Muscle of back (tissue), 11 donors: Measurements from ENCODE around the gene ADAMTS14. TPM values are rescaled to one million over a fixed set of nuclear protein-coding genes. Genes with fewer than 3 reads are reported as not detected.
"Not testable (repeated sequence)": the region's sequence is repeated elsewhere in the genome, so short reads cannot be mapped to it uniquely, and the experiment has no call there.

Source experiments
- DNase-seq, 3 donors: peaks; one replicate each; pipeline versions ENCODE4 v3.0.0 to v3.0.0-alpha.2; 2013
- polyA plus RNA-seq, 10 donors: library from polyadenylated mRNA; unstranded; fragments of 120-200 nt; gene quantifications; one replicate each; pipeline ENCODE4 v1.2.1, GENCODE V29; 2013; ENCODE audit not compliant: insufficient read length in 10 of 10

ADAMTS14 gene
- polyA plus RNA-seq, 10 donors = 12.1 to 29.1 (median 16.7) TPM

DNA sequence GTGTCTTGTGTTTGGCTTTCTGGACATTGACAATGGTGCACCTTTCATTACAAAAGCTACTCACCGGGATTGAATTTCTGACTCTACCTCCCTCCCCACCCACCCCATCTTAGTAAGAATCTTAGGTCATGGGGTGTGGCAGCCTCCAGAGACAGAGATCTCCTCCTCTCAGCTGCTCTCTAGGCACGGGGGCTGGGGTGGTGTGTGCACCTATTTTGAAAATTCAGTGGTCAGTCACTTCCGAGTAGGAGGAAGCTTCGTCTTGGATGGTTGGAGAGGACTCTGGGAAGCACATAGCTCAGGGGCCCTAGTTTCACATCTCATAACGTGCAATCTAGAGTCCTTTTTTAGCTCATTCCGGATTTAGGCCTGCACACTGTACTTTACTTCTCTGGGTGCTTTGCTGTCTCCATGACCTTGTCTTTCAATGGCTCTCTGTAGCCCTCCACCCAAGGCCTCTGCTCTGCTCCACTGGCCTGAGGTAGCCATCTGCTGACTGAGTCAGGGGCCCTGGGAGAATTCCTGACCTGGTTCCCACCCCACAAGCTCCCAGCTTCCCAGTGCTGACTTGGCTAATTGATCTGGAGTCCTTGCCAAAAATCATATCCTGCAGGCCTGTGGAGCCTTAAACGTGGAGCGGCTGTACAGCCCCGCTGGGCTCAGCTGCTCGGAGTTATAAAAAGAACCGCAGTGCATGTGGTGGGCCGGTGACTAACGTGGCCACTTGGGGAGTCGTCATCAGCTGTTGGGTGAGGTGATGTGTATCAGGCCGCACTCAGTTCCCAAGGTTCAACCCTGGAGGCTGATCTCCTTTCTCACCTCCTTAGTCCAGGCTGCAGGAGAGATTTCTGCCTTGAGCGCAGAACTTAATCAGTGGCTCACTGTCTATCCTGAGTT lies 19.3 kb upstream of the ADAMTS14 start:
- peak; percentile 91 to 98 (median 96) for DNase-seq

DNA sequence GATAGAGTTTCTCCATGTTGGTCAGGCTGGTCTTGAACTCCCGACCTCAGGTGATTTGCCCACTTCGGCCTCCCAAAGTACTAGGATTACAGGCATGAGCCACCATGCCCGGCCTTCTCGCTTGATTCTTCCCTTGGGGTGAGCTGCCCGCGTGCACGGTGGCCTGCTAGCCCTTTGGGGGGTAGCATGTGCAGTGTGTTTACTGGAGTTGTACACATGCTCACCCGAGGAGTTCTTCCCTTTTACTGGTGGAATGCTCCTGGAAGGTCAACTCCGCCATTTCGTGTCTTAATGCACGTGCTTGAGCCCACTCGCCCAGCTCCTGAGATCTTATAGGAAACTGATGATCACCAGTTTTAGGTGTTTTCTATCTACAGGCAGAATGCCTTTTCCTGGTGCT lies 17.0 kb upstream of the ADAMTS14 start:
- DNase-seq = no peak

DNA sequence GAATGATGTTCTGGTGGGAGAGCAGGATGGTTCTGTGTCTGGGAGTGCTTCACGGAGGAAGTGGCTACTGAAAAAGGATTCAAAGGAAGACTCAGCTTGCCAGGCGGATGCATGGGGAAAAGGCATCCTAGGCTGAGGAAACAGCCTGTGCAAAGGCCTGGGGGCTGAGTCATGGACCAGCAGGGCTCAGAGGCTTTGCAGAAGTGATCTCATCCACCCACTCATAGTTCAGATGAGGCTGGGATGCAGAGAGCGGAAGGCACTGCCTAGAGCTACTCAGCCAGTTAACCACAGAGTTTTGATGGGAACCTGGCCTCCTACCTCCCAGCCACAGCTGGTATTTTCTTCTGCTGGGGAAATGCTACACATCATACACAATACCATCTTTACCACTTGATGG lies 15.8 kb upstream of the ADAMTS14 start:
- DNase-seq = peak in 1 of 3 donors; percentile 93

DNA sequence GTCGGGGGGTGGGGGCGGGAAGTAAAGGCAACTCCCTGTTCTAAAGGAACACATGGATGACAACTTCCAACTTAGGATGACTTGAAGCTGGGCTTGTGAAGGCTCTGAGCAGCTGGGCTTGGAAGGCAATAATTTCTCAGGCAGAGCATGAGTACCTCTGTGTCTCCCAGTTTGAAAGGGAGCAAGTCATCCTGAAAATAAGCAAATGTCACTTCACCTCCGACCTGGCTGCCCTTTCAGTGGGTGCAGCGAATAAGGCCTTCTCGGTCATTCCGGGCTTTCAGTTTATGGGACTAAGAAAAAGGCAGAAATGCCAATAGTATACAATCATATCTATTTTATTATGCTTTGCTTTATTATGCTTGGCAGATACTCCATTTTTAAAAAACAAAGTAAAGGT lies 15.3 kb upstream of the ADAMTS14 start:
- DNase-seq = no peak

DNA sequence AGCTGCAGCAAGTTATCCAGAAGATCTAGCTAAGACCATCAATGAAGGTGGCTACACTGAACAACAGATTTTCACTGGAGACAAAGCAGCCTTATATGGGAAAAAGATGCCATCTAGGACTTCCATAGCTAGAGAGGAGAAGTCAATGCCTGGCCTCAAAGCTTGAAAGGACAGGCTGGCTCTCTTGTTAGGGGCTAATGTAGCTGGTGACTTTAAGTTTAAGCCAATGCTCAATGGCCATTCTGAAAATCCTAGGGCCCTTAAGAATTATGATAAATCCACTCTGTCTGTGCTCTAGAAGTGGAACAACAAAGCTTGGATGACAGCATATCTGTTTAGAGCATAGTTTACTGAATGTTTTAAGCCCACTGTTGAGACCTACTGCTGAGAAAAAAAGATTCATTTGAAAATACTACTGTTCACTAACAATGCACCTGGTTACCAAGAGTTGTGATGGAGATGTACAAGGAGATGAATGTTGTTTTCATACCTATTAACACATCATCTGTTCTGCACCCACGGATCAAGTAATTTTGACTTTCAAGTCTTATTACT lies 13.6 kb upstream of the ADAMTS14 start:
- no peak for DNase-seq

DNA sequence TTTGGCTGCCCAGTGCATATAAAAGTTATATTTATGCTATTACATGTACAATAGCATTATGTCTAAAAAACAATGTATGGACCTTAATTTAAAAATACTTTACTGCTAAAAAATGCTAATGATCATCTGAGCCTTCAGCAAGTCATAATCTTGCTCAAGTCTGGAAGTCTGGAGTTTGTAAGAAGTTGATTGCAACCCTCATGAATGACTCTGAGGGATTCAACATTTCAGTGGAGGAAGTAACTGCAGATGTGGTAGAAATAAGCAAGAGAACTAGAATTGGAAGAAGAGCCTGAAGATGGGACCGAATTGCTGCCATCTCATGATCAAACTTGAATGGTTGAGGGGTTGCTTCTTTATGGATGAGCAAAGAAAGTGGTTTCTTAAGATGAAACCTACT lies 13.0 kb upstream of the ADAMTS14 start:
- no peak for DNase-seq

DNA sequence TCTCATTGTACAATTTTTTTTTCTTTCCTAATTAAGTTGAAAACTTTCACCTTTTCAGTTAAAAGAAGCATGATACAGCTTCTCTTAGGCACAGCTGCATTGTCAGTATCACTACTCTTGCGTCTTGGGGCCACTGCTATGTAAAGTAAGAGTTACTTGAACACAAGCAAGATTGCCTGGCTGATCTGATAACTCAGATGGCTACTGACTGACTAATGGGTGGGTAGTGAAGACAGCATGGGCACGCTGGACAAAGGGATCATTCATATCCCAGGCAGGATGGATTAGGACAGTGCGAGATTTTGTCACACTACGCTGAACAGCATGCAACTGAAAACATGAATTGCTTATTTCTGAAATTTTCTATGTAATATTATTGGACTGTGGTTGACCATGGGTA lies 11.6 kb upstream of the ADAMTS14 start:
- no peak for DNase-seq

DNA sequence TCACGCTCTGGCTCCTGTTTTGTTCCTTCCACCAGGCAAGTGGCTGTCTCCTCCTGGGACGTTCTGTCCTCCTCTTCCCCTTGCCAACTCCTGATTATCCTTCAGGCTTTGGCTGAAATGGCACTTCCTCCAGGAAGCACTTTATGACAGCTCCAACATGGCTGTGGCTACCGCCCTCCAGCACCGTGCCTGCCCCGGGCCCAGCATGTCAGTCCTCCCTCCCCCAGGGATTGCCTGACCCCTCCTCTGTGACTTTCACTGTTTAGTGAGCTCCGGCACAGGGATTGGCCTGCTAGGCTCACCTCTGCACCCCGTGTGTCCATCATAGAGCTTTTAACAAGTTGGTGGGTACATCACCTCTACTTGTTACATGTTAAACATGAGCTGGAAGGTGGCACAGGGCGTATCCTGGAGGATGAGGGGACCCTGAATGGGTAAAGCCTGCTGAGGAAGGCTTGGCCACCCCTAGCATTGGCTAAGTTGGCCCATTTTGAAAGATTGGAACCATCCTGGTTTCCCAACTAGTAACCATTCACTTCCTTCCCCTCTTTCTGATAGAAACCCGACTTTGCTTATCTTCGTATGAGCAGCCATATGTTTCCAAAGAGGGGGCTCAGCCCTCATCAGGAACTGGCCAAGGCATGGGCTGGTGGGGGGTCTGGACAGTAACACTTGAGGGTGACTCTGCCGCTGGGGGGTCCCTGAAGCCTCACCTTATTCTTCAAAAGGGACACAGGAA lies 10.5 kb upstream of the ADAMTS14 start:
- DNase-seq = peak in 1 of 3 donors; percentile 48

DNA sequence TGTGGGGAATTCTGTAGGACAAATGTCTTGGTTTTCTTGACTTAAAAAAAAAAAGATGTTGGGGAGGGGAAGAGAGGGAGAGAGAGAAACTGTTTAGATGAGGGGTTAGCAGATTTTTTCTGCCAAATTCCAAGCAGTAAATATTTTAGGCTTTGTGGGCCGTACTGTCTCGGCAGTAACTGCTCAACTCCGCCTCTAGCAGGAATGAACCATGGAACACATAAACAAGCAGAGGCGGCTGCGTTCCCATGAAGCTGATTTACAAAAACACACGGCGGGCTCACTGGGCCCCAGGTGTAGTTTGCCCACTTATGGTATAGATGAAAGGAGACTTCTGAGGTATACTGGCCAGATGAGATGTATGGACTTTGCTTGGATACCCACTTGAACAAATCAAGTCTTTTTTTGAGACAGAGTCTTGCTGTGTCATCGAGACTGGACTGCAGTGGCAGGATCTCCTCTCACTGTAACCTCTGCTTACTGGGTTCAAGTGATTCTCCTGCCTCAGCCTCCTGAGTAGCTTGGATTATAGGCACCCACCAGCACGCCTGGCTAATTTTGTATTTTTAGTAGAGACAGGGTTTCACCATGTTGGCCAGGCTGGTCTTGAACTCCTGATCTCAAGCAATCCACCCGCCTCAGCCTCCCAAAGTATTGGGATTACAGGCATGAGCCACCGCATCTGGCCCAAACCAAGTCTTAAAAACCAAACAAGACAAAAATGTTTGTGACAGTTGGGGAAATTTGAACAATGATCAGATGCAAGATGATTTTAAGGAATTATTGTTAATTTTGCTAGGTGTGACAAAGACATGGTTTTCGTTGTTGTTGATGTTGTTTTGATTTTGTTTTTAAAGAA lies 9.7 kb upstream of the ADAMTS14 start:
- peak; percentile 51 to 89 (median 66) for DNase-seq

DNA sequence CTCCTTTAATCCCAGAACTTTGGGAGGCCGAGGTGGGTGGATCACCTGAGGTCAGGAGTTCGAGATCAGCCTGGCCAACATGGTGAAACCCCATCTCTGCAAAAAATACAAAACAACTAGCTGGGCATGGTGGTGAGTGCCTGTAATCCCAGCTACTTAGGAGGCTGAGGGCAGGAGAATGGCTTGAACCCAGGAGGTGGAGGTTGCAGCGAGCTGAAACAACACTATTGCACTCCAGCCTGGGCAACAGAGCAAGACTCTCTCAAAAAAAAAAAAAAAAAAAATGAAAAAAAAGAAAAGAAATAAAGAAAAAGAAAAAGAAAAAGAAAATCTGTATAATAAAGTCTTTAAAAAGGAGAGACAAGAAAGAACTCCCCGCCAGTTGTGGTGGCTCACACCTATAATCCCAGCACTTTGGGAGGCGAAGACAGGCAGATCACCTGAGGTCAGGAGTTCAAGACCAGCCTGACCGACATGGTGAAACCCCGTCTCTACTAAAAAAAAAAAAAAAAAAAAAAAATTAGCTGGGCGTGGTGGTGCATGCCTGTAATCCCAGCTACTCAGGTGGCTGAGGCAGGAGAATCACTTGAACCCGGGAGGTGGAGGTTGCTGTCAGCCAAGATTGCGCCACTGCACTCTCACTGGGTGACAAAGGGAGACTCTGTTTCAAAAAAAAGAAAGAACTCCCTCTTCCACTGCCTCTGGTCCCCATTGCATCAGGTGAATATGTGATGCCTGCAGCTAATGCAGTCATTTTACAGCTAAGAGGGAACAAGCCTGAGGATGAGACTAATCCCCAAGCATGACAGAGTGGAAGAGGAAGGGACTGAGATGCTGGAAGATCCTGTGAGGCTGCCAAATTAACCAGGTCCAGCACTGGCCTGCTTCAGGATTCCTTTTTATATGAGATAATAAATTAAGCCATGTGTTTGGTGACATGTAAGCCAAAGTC lies 8.6 kb upstream of the ADAMTS14 start:
- DNase-seq = peak in 2 of 3 donors; percentile 39 to 61

DNA sequence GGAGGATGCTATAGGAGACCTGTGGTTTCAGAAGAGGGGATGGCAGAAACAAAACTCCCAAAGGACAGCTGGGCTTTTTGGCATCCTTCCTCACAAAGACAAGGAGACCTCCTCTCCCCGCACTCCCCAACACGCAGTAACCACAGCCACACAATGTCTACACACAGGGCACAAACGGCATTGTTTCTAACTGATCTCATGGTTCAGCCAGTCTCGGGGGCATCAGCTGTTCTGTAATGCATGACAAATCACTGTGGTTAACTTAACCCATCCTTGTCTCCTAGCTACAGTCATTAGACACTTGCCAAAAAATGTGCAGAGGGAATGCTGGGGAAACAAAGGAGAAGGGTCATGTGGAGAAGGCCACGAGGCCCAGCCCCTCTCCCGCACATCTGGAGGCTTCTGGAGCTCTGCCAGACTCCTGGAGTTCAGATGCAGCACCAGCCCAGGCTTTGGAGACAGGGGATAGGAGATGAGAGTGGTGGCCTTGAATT lies 7.6 kb upstream of the ADAMTS14 start:
- DNase-seq = peak; percentile 84 to 94 (median 93)

DNA sequence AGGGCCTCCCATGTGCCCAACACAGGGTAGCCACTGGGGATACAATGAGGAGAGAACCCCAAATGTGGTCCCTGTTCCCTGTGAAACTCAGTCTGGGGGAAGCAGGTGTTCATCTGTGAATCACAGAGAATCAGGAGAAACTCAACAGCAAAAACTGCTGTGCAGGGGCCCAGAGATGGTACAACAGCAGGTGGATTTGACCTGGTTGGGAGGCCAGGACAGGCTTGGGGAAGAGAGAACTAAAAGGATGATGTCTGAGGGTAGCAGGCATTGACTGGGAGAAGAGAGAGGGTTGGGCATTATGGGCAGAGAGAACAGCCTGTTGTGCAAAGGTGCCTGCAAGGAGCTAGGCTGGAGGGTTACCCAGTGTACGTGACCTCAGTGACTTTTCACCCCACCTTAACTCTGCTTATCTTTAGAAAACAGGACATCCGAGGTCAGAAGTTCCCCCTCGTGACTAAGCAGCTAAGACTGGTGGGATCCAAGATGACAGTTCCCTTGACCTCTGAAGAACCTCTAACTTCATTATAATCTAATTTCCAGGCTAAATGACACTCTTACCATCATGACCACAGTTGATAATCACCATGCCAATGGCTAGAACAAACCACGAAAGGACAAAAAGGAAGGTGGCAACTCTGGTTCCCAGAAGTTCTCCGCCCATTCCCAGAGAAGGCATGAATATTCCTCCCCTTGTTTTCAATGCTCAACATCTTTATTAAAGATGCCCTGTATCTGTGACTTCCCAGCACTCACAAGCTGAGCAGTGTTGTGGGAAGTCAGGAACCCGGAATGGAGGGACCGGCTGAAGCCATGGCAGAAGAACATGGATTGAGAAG lies 5.1 kb upstream of the ADAMTS14 start:
- DNase-seq = no peak

DNA sequence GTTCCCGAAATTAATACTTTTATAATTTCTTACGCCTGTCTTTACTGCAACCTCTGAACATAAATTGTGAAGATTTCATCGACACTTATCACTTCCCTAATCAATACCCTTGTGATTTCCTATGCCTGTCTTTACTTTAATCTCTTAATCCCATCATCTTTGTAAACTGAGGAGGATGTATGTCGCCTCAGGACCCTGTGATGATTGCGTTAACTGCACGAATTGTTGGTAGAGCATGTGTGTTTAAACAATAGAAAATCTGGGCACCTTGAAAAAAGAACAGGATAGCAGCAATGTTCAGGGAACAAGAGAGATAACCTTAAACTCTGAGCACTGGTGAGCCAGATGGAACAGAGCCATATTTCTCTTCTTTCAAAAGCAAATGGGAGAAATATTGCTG lies 4.5 kb upstream of the ADAMTS14 start:
- DNase-seq = not testable (repeated sequence)

DNA sequence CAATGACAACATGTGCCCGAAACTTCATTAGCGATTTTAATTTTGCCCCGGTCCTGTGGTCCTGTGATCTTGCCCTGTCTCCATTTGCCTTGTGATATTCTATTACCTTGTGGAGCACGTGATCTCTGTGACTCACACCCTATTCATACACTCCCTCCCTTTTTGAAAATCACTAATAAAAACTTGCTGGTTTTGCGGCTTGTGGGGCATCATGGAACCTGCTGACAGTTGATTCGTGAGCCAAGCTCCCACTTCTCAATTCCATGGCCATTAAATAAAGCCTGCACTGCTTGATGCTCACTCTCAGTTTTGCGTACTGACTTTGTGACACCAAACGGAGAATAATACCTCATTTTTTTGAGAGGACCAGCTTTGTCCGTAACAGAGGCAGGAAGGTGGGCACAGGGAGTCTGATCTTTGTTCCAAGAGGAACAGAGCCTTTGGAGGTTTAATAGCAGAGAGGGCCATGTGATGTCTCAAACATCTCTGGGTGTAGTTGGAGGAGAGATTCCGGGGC lies 3.8 kb upstream of the ADAMTS14 start:
- DNase-seq = no peak

DNA sequence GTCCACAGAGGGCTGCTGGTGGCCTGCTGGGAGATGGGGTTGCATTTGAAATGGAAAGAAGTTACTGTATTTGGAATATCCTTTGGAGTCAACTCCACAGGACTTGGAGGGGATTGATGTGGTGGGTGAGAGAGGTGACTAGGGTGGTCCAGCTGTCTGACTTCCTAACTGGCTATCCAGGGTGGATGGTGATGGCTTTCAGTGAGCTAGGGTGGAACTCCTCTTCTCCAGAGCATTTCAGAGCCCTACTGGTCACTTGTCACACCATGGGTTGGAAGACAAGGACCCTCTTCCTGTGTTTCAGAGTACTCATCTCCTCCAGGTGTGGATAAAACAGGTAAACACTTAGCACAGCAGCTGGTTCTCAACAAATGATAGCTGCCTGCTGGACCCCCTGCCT lies 3.3 kb upstream of the ADAMTS14 start:
- DNase-seq = no peak

DNA sequence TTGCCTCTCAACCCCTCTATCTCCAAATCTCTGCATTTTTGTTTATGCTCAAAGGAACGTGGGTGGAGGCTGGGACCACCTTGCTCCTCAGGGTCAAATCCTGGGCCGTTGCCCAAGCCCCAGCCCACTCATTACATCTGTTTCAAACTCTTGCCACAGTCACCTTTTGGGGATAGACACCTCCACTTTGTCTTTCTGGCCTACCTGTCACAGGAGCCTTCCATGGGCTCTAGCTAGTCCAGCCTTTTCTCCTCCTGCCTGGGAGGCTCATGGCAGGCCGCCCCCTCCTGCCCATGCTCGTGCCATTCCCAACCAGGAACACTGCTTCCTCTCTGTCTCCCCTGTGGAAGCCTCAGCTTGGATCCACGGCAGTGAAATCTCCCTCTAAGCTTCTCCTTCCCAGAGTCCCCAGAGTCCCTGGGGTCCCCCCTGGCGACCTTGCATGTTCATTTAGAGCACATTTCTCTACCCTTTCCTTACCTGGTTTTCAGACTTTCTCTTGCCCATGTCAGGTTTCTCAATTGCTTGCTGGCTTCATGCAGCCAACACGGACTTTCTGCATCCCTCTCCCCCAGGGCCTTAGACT lies 2.5 kb upstream of the ADAMTS14 start:
- no peak for DNase-seq

DNA sequence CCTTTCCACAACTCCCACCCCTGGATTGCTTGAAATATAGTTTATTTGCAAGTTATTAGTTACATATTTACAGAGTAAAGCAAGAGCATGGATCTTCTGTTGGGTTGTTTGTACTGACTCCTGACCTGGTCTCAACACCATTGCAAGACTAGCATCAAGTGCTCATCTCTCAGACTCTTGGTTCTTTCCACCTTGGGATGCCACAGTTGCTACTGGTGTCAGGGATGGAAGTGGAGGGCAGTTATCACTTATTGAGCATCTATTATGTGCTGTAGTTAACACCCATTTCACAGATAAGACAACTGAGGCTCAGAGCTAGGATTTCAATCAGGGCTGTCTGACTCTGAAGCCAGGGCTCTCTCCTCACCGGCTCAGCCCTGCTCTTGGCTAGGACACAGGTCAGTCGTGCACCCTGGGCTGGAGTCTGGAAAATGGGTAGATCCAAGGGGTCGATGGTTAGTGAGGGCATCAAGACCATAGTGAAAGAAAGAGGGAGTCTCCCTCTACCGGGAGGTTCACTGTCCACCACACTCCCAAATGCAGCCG lies 614 bp upstream of the ADAMTS14 start:
- DNase-seq = no peak
